Activated T-cell treated with anti-CD3 and anti-CD28 coated beads for 1 hour (primary cell): ENCODE measurements around the gene HOXD9.

ENCODE experiments used
- DNase-seq: peaks from one replicate; pipeline ENCODE4 v3.0.0-alpha.2; 2020; ENCODE audit warnings: low read depth

The HOXD9 gene

DNA sequence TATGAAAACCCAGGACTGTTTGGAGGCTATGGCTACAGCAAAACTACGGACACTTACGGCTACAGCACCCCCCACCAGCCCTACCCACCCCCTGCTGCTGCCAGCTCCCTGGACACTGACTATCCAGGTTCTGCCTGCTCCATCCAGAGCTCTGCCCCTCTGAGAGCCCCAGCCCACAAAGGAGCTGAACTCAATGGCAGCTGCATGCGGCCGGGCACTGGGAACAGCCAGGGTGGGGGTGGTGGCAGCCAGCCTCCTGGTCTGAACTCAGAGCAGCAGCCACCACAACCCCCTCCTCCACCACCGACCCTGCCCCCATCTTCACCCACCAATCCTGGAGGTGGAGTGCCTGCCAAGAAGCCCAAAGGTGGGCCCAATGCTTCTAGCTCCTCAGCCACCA is 46.7 kb downstream of the HOXD9 start:
- no peak for DNase-seq

DNA sequence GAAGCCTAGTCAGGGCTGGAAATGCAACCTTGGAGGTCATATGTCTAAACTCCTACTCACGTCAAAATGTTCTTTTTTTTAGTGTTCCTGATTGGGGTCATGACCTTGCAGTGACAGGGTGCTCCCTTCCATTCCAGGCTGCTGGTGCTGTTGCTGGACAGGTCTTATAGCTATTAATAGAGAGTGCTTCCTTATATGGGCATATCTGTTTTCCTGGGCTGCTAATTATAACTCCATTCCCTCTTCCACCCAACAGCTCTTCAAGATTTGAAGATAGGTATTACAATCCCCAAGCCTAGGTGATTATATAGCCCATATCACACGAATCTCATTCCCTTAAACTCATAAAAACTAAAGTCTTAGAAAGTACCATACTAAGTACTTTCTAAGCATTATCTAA is 47.2 kb downstream of the HOXD9 start:
- no peak for DNase-seq

DNA sequence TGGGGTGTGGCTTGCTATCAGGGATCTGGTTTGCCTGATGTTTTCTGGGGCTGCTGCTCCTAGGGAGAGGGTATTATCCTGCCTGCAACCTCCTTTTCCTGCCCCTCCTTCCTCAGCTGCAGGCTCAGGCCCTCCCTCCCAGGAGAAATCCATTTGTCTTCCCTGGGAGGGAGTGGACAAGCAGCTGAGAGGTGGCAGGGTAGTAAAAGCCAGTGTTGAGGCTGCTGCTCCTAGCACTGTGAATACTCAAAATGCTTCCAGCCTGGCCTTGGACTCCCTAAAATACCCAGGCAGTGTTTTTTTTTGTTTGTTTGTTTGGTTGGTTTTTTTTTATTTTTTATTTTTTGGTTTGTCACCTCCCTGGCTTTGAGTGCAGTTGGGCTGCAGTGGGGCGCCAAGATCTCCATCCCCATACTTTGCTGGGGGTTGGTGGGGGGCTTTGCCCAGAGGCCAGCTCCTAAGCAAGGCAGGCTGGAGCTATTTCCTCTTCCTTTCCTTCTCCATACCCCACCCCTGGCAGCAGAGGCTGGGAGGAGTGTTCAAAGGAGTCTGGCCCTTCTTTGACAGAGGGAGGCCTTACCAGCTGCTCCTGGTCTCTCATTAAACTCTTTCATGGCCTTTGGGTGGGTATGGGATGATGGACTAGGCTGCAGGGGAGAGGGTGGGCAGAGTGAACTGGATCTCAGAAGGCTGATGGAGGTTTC is 48.2 kb downstream of the HOXD9 start:
- DNase-seq, result no peak

DNA sequence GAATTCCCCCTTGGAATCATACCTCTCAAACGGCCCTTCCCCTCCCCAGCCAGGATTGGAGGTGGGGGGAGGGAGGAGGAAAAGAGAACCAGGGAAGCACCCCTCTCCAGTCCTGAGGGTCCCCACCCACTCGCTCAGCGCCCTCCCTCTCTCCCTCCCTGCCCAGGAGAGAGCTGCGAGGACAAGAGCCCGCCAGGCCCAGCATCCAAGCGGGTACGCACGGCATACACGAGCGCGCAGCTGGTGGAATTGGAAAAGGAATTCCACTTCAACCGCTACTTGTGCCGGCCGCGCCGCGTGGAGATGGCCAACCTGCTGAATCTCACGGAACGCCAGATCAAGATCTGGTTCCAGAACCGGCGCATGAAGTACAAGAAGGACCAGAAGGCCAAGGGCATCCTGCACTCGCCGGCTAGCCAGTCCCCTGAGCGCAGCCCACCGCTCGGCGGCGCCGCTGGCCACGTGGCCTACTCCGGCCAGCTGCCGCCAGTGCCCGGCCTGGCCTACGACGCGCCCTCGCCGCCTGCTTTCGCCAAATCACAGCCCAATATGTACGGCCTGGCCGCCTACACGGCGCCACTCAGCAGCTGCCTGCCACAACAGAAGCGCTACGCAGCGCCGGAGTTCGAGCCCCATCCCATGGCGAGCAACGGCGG is 49.0 kb downstream of the HOXD9 start:
- no peak for DNase-seq

DNA sequence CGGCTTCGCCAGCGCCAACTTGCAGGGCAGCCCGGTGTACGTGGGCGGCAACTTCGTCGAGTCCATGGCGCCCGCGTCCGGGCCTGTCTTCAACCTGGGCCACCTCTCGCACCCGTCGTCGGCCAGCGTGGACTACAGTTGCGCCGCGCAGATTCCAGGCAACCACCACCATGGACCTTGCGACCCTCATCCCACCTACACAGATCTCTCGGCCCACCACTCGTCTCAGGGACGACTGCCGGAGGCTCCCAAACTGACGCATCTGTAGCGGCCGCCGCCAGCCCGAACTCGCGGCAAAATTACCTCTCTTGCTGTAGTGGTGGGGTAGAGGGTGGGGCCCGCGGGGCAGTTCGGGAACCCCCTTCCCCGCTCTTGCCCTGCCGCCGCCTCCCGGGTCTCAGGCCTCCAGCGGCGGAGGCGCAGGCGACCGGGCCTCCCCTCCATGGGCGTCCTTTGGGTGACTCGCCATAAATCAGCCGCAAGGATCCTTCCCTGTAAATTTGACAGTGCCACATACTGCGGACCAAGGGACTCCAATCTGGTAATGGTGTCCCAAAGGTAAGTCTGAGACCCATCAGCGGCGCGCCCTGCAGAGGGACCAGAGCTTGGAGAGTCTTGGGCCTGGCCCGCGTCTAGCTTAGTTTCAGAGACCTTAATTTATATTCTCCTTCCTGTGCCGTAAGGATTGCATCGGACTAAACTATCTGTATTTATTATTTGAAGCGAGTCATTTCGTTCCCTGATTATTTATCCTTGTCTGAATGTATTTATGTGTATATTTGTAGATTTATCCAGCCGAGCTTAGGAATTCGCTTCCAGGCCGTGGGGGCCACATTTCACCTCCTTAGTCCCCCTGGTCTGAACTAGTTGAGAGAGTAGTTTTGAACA is 49.7 kb downstream of the HOXD9 start:
- no peak for DNase-seq

DNA sequence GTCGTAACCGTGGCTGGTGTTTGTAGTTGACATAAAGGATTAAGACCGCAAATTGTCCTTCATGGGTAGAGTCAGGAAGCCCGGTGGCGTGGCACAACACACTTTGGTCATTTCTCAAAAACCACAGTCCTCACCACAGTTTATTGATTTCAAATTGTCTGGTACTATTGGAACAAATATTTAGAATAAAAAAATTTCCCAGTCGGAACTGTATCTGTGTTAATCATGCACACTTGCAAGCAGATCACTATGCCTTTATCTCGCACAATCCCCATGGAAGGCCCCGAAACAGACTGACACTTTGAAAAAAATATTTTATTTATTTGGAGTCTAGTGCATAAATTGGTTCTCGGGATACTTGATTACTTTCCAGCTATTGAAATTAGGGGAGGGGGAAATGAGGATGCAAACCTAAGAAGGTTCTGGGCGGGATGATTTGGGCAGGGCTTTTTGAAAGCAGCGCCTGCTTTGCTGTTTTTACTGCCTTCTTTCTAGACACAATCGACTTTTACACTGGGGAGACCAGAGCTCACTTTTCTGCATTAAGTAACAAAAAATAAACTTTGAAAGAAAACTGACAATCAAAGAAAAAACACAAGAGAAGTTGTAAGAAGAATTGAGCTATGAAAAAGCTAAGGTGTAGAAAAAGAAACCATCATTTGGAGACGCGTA is 50.5 kb downstream of the HOXD9 start:
- DNase-seq, result no peak

DNA sequence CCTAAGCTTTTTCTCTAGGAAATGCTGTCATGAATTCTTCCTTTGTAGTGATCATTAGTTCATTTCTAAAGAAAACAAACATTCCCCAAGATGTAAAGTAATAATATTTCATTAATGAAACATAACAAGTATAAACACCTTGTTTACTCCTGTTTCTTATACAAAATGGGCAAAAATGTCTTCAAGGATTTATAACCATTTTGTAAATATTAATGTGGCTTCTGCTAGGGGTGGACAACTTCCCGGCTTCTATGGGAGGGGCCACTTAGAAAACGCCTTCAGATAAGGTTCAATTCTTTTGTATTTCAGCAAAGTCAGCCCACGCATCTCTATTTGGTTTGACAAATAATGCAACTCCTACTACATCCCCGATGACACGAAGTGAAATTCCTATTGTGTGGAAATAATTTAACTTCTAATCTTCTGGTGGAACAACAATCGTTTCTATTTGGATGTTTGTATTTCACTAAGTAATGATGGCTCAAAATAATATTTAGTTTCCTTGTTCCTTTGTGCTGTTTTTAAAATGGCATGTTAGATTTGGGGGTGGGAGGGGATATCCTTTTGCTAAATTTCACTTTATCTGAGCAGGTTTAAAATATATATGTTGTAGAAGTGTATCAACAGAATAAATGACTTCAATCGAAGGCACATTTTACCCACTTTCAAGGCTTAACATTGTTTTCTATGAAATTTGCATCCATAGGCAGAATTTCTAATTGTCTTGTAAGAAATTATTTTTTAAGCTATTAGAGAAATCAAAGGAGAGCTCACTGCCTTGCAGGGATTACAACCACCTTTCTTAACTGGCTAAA is 51.3 kb downstream of the HOXD9 start:
- no peak for DNase-seq

DNA sequence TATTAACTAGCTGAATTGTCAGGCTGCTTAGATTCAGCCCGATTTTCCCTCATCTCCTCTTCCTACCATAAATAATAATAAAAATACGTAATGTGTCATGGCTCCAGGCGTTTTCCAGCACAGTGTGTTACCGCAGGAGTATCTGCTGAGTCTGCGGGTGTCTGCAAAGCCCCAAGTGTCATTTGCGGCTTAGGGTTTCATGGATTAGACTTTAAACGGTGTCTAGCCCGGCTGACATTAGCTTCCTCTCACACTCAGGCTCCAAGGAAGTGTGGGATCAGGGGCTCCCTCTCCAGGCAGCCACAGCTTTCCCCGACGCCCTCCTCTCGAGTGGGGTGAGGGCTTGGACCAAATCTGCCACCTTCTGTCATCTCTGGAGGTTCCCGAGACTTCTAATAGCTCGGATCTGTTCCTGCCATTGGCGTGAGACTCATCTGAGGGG is 51.9 kb downstream of the HOXD9 start:
- no peak for DNase-seq
